GM10248 (cell line): ENCODE measurements around the gene ARL5A.

ENCODE experiments used
- CTCF ChIA-PET: fragments of 300-600 bp; sonication (Branson Sonifier 250); formaldehyde crosslinking; extraction: SDS; loops from one replicate; lab custom pipeline; 2021; ENCODE audit warnings: antibody characterized with exemption; lab: Yijun Ruan, JAX
- POLR2A ChIA-PET: fragments of 350-650 bp; sonication (Branson Sonifier 250); formaldehyde crosslinking; extraction: SDS; loops from one replicate; lab custom pipeline; 2020; ENCODE audit warnings: antibody characterized with exemption; lab: Yijun Ruan, JAX
- DNase-seq: peaks from one replicate; pipeline ENCODE4 v3.0.0; 2012; ENCODE audit errors: extremely low spot score
- TF ChIP-seq, protein P1 (sequence below): IDR thresholded peaks from 2 replicates; pipeline ENCODE4 v1.5.1; 2012; ENCODE audit warnings: mild to moderate bottlenecking, low read depth; ENCODE audit errors: extremely low read depth, missing control alignments, control extremely low read depth

The ARL5A gene

GRCh38 chr2:151851761-151852160, 23.5 kb upstream of the ARL5A start:
- TF ChIP-seq, protein P1, sequence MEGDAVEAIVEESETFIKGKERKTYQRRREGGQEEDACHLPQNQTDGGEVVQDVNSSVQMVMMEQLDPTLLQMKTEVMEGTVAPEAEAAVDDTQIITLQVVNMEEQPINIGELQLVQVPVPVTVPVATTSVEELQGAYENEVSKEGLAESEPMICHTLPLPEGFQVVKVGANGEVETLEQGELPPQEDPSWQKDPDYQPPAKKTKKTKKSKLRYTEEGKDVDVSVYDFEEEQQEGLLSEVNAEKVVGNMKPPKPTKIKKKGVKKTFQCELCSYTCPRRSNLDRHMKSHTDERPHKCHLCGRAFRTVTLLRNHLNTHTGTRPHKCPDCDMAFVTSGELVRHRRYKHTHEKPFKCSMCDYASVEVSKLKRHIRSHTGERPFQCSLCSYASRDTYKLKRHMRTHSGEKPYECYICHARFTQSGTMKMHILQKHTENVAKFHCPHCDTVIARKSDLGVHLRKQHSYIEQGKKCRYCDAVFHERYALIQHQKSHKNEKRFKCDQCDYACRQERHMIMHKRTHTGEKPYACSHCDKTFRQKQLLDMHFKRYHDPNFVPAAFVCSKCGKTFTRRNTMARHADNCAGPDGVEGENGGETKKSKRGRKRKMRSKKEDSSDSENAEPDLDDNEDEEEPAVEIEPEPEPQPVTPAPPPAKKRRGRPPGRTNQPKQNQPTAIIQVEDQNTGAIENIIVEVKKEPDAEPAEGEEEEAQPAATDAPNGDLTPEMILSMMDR: no peak
- CTCF ChIA-PET: interaction anchor here (0.8 to 3.8 kb wide), 4 partner anchors 9 to 28 kb away, joined by 3 to 13 read pairs (median 8); no protein-coding TSS in a partner anchor
- no peak for DNase-seq
- POLR2A ChIA-PET: no interaction called here

- CTCF ChIA-PET: interaction anchor here (1.8 to 3.8 kb wide), 3 partner anchors 9 to 13 kb away, joined by 8 to 13 read pairs (median 12); no protein-coding TSS in a partner anchor
- TF ChIP-seq, protein P1: no peak
- DNase-seq: no peak
- POLR2A ChIA-PET: no interaction called here
Measured at GRCh38 chr2:151849413-151850010, 21.3 kb upstream of the ARL5A start.

DNA sequence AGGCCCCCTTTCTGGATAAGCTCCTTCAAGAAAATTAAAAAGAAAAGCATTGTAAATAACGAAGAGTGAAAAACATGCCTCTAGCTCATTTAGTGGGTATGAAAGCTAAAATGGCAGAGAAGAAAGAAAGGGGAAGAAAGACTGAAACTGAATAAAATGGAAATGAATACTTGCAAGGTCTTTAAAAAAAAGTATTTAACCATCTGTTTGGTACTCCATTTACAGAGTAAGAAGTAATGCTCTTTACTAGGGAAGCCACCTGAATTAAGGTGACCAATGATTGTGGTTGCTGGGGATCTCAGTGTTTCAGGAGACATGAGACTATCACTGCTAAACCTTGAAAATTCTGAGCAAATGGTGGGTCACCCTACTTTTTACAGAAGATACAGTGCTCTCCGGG, 17.7 kb upstream of the ARL5A start:
- TF ChIP-seq, protein P1: no peak
- ChIA-PET POLR2A (no interaction called here), CTCF (interaction anchor here (0.8 to 1.6 kb wide), 6 partner anchors 8 to 179 kb away, joined by 3 to 8 read pairs (median 4); partner anchors contain the start of gene ARL5A)

DNA sequence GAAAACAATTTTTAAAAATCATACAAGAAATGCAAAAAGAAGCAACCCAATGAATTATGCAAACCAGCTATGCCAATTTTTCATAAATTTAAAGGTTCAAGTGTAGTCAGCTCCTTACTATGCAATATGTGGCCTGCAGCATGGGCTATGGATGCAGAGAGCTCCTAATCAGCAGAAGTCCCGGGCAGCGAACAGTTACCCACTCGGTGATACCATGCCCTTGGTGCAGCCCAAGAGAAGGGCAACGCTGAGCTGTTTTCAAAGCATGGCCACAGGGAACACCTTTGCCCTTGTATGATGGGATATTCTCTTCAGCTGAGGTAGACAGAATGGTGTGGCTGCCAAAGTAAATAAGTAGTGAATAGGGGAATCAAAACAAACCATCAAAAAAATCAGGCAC, 17.3 kb upstream of the ARL5A start:
- CTCF ChIA-PET: interaction anchor here (0.8 to 1.6 kb wide), 5 partner anchors 9 to 88 kb away, joined by 3 to 8 read pairs (median 4); partner anchors contain the start of gene ARL5A
- DNase-seq: no peak
- TF ChIP-seq, protein P1: no peak
- POLR2A ChIA-PET: no interaction called here

More for the DNA sequence above, 17.7 kb upstream of the ARL5A start:
- DNase-seq: peak; percentile 40

GRCh38 chr2:151844211-151844896, 16.1 kb upstream of the ARL5A start:
- CTCF ChIA-PET: interaction anchor here (0.9 to 1.5 kb wide), 2 partner anchors 10 to 181 kb away, joined by 3 to 4 read pairs; no protein-coding TSS in a partner anchor
- POLR2A ChIA-PET: no interaction called here
- TF ChIP-seq, protein P1: no peak
- no peak for DNase-seq

- TF ChIP-seq, protein P1: no peak
- DNase-seq: no peak
- CTCF ChIA-PET: interaction anchor here (0.9 to 1.5 kb wide), 2 partner anchors 10 to 182 kb away, joined by 3 to 4 read pairs; no protein-coding TSS in a partner anchor
- POLR2A ChIA-PET: no interaction called here
Measured at GRCh38 chr2:151843691-151844061, 15.5 kb upstream of the ARL5A start.
